GM19324 (cell line): Measurements from ENCODE around the gene PNPT1.
A peak's percentile ranks its signal among the peaks of the same experiment; 100 is the strongest.

Experiments used
- ATAC-seq: cut with Tn5 transposase; IDR thresholded peaks from one replicate; pipeline ENCODE4 v1.9.1; 2021; ENCODE audit warnings: mild to moderate bottlenecking, moderate library complexity; ENCODE audit not compliant: unreplicated experiment, low FRiP score

Gene PNPT1

DNA sequence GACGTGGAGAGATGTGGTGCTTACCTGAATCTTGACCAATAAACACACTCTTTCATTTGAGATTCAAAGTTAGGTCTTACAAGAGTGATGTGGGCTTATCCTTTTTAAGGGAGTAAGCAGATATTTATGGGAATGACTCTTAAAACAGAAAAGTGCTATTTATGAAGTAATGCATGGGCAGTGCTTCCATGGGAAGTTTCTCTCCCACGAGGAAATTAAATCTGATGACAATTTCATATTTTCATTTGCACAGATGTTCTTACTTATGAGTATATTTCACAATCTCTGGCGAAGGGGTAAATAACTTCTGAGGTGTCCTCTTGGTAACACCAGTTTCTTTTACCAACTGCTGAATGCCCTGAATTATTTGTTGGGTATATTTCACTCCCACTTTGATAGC, 21.0 kb downstream of the PNPT1 start:
- no peak for ATAC-seq

DNA sequence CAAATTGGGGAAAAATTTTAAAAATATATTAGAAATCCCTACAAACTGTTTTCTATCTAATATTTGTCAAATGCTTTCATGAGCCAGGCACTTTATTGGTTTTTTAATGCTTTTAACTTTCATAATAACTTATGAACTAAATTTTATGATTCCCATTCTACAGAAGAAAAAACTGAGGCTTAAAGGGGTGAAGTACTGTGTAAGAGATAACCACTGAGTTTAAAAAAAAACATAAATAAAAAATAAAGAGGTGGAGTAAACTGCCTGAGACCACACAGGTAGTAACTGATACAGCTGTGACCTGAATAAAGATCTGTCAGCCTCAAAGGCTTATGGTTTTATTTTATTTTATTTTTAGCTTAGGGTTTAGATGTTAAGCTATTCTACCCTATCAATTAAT, 24.7 kb downstream of the PNPT1 start:
- ATAC-seq, result no peak

DNA sequence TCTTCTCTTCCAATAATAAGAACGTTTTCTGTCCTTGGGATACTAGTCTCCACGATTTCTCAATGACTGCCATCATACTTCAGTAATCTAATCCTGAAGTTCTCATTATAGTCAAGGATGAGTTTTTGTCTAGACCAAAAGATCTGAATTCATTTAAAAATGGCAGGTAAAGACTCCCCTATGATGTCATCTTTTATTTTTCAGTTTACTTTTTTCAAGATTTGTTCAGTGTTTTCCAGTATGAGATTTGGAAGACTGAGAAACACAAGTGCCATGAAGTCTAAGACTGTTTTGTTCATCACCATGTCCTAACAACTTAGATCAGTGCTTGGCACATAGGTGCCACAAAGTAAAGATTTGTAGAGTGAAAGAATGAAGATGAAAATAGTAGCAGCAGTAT, 40.4 kb downstream of the PNPT1 start:
- no peak for ATAC-seq

DNA sequence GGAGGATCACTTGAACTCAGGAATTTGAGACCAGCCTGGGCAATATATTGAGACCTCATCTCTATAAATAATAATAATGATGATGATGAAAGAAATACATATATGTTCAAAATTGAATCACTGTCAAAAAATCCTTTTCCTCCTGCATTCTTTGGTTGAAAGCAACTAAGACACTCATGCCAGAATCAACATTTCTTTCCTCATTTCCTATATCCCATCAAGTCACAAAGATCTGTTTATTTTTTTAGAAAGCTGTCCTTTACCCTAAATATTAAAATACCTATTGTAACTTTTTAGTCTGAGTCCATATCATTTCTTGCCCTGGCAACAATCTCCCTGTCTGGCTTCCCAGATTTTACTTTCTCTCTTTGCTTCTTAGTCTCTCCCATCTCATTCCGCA, 44.4 kb downstream of the PNPT1 start:
- ATAC-seq, result no peak

DNA sequence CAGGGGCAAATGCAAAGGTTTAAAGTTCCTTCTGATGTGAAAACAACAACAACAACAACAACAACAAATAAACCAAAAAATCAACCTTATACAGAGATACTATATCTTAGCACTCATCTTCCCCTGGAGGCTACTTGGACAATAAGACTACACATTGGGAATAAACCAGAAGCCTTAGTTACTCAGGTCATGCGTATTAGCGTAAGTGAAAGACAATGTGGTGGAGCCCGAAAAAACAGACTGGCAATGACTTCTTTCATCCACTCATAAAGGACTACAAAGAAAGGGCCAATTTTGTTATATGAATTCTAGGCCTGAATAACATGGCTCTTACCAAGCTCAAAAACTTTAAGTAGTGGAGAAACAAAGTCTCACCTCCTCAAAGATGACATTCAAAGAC, 56.8 kb downstream of the PNPT1 start:
- no peak for ATAC-seq

DNA sequence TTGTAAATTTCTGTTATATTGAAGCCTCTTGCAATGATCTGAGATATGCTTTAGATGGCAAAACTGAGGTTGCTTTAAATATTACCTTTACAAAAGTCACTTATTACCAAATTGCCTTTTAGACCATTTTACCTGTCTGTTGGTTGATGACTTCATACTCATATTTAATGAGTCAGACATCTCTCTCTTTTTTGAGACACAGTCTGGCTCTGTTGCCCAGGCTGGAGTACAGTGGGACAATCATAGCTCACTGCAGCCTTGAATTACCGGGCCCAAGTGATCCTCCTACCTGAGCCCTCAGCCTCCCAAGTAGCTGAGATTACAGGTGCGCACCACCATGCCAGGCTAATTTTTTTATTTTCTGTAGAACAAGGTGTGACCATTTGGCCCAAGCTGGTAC, 64.7 kb downstream of the PNPT1 start:
- no peak for ATAC-seq

DNA sequence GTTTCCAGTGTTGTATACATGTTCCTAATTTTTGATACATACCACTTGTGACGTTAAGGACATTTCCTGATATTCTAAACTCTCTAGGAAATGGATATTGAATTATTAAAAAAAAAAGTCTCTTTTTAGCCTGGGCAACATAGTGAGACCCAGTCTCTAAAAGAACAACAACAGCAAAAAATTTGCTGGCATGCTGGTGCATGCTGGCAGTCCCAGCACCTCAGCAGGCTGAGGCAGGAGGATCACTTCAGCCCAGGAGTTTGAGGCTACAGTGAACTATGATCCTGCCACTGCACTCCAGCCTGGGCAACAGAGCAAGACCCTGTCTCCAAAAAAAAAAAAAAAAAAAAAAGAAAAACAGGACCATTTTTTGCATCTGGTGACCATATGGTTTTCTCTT, 65.7 kb downstream of the PNPT1 start:
- ATAC-seq, result no peak

DNA sequence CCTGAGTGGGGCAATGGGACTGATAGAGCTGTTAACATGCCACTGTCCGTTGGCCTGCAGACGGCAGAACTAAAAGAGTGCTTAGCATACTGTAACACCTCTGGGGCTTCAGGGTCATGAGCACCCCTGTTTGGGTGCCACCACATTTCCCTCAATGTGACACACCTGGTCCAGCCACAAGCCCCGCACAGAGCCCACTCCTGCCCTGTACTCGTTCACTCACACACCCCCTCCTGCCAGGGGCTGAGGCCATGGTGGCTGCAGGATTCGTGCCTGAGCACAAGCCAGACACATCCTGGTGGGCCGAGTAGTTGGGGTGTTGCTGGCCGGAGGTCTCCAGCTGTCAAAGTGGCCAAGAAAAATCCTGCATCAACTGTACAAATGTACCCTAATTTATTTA, 71.8 kb downstream of the PNPT1 start:
- no peak for ATAC-seq

DNA sequence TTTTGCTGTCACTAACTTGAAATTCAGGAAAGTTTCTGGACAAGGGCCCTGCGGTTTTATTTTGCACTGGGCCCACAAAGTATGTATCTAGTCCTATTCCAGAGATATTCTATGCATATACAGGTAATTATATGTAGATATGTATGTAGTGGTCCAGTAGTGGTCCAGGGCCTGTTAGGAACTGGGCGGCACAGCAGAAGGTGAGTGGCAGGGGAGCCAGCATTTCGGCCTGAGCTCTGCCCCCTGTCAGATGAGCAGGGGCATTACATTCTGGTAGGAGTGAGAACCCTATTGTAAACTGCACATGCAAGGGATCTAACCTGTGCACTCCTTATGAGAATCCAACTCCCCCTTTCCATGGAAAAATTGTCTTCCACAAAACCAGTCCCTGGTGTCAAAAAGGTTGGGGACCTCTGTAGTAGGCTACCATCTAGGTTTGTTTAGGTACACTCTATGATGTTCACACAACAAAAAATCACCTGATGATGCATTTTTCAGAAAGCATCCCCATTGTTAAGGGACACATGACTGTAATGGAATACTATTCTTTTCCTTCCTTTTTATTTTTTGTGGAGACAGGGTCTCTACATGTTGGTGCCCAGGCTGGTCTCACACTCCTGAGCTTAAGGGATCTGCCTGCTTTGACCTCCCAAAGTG, 73.4 kb downstream of the PNPT1 start:
- no peak for ATAC-seq

DNA sequence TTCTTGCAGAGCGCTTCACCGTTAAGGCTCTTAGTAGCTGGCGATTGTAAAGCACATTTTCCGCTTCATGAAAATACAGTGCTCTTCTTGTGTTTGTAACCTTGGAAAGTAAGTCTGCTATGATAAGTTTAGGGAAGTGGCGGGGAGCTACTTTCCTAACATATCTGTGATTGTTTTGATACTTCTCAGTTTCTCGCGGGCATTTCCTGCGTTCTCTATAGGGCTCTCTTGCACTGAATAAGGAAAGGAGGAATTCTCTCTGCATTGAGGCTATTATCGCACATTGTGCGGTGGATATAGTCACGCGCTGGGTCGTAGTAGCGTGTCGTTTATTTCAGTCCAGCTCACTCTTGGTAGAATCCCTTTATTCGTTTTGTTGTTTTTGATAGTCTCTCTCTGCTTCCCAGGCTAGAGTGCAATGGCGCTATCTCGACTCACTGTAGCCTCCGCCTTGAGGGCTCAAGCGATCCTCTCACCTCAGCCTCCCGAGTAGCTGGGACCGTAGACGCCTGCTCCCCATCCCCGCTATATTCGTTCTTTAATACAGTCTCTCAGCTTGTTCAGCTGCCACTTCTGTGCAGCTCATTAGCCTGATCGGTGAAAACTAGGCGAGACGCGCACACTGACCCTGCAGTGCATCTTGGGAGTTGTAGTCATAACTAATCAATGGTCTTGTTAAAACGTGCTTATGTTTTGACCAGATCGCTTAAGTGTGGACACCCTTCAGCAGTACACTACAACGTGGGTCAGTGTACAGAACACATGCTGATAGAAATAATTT, 75.2 kb downstream of the PNPT1 start:
- ATAC-seq, result peak; percentile 32

DNA sequence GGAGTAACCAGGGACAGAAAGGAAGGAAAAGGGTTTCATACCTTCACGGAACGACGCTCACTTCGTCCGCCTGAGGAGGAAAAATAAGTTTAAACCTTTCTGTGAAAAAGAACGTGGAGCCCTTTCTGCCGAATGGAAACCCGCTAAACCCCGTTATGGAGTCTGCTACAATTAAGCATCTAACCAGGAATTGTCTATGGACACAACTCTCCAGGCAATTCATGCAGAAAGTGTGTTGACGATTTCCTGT, 75.7 kb downstream of the PNPT1 start:
- ATAC-seq, result no peak

DNA sequence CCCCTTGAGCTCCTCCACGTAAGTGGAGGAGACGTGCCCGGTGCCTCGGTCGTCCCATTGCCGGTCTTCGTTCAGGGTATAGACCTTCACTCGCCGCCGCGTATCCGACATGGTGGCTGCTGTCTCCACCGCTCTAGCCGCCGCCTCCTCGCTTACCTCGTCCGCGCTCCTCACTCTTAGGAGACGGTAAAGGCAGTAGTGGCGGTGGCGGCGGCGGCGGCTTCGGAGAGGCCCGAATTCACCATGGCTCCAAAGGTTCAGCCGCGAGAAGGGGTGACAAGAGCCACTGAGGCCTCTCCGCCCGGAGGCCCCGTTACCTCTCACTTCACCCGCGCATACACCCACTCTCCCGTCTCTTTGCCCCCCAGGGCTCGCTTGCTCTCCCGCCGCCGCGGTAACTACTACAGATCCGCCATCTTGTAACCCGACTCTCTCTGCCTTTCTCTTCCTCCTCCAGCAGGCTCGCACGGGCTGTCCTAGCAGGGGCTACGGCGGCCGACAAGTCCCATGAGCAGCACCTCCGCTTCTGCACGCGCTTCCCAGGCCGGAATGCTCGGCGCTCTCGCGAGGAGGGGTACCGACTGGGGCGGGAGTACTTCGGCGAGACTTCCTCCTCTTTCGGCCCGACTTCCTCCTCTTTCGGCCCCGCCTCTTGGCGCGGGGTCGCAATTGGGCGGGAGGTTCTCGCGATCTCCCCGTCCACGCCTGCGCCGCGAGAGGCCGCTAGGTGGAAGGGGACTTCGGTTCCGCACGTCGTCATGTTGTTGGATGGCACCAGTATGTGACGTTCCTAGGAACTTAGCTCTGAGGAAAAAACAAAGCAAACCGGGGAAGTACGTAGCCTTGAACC, 76.2 kb downstream of the PNPT1 start, which contains the start of gene PPP4R3B:
TSS of gene PPP4R3B (minus strand) at position 448 of the 850 bp plus-strand sequence. CDS start at position 111, 337 bp downstream.
- peak; percentile 90 for ATAC-seq

DNA sequence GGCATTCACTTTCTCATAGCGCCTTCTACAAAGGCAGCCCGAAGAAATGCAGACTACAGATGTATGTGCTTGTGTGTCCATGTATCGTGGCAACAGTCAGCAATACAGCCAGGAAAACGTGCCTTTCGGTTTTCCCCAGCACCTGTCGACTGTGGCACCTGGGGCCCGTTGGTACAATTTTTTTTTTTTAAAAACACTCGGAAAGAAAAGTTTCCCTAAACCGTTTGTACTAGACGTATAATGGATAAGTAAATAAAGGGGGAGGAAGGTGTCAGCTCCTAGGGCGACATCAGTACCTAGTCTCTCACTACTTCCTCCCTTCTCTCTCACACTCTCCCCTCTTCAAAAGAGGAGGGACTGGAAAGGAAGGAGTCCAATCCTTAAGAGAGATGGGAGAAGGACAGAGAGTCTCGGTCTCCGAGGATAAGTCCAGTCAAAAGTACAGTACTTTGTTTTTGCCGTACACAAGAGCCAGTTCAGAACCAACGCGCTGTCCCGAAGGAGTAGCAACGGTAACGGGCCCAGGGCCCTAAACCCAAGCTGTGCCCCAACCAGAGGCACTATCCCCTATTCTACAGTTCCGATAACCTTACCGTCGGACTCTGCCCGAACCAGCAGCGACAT, 77.0 kb downstream of the PNPT1 start:
- peak; percentile 15 for ATAC-seq

DNA sequence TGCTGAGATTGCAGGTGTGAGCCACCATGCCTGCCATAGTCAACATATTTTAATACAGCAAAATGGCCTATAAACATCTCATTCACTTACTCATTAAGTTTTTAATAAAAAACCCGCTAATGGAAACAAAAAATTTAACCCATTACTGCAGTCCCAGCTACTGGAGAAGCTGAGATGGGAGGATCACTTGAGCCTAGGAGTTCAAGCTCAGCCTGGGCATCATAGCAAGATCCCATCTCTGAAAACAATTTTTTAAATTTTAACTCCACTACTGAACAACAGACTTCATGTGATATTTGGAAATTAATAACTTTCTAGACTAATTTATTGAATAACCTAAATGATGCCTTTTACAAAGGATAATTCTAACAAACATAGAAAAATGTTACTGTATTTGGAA, 81.6 kb downstream of the PNPT1 start:
- no peak for ATAC-seq

DNA sequence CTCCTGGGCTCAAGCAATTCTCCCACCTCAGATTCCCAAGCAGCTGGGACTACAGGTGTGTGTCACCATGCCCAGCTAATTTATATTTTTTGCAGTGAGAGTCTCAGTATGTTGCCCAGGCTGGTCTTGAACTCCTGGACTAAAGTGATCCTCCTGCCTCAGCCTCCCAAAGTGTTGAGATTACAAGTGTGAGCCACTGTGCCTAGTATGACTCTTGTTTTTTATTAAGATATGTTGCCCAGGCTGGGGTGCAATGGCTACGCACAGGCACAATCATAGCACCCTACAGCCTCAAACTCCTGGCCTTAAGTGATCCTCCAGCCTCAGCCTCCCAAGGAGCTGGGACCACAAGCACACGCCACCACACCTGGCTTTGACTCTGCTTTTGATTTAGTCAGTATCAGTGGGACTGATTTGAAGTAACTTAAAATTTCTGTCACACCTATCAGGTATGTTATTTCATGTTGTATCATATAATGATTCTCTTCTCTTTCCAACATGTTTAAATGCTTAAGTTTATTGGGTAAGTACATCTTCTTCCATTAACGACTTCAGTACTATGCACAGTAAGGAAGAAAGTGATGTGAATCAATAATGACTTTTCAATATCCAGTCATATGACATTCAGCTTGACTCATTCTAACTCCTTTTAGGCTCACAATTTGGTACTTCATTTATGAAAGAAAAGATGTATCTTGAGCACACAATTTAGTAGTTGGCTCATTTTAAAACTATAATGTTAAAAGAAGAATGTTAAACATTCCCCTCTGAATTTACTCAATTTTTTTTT, 82.5 kb downstream of the PNPT1 start:
- ATAC-seq, result no peak

DNA sequence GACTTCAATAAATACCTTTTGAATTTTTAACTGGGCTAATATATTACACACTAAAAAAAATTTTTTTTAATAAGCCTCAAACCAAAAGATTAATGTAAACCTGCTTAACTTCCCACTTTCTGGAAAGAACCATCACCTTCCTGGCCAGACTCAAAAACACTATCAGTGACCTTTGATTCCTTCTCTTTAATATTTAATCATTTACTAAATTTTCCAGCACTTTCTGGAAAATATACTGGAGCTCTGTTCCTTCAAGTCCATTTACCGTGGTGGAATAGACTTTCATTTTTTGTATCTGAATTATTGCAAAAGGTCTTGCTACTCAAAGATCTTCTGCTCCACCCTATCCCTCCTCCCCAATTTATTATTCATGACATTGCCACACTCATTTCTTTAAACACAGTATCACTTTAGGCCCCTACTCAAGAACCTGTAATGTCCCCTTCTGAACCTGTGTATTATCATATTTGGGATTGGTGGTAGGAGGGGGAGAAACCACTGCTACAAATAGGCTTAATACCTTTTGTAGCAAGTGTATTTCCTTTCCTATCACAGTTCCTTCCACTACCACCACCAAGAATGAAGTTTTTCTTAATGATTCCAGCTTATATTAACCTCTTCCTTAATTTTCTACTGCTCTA, 83.6 kb downstream of the PNPT1 start:
- no peak for ATAC-seq

DNA sequence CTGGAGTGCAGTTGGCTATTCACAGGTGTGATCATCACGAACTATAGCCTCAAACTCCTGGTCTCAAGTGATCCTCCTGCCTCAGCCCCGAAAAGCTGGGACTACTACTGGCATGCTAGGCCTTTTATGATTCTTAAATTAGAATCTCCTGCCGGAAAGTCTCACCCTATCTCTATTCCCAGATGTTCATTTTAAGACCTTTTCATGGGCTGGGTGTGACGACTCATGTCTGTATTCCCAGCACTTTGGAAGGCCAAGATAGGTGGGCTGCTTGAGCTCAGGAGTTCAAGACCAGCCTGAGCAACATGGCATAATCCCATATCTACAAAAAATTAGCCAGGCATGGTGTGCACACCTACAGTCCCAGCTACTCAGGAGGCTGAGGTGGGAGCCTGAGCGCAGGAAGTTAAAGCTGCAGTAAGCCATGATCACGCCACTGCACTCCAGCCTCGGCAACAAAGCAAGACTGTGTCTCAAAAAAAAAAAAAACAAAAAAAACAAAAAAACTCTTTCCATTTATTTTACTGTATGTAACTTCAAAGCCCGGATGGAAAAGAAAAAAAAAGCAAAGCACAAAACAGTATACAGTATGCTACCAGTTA, 84.3 kb downstream of the PNPT1 start:
- no peak for ATAC-seq

DNA sequence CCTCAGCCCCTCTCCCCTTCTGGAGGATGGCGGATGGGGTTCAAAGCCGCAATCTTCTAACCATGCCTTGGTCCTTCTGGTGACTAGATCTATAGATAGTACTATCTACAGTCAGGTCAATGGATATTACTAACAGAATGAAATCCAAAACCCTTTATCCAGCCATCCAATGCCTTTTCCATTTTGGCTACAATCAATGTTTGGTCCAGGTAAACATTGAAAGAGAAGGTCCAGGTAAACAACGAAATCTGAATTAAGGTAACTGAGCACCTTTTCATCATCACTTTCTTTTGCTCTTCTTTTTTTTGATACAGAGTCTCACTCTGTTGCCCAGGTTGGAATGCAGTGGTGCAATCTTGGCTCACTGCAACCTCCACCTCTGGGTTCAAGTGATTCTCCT, 85.9 kb downstream of the PNPT1 start:
- no peak for ATAC-seq

DNA sequence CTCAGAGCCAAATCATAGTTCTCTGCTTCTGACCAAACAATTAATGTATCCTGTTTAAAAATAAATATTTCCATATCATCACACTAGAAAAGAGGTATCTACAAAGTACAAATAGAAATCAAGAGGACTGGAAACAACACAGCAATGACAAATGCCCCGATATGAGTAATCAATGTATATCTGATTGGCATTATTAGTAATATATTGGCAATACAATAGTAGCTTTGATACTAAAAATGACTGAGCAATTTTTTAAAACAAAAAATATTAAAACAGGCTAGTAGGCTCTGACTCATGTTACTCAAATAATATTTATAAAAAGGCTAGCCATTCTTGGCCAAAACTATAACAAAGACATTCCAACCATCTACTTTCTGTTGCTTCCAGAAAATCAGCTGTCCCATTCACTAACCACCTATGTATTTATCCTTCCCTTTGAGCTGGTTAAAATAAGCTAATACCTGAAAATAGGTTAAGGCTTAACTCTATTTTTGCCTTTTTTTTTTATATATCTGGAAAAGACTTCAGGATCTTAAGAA, 89.5 kb downstream of the PNPT1 start:
- no peak for ATAC-seq
